Chondrocyte (in vitro differentiated cells): ENCODE results near the gene U2SURP. TPM values are rescaled to one million over a fixed set of nuclear protein-coding genes. Genes with fewer than 3 reads are reported as not detected.
"Not testable (repeated sequence)": the region's sequence is repeated elsewhere in the genome, so short reads cannot be mapped to it uniquely, and the experiment has no call there.

ENCODE experiments used
- DNase-seq: peaks from one replicate; pipeline ENCODE4 v3.0.0; 2021; ENCODE audit warnings: mixed read lengths, low spot score
- H3K27ac Mint-ChIP-seq: one replicate; pipeline ENCODE4 v1.8.0; 2021; ENCODE audit warnings: mild to moderate bottlenecking, moderate library complexity, mixed read lengths; ENCODE audit not compliant: unreplicated experiment
- H3K27me3 Mint-ChIP-seq: 2 replicates; pipeline ENCODE4 v1.8.0; 2021; ENCODE audit warnings: low read depth, mixed read lengths
- H3K36me3 Mint-ChIP-seq: 2 replicates; pipeline ENCODE4 v1.8.0; 2021; ENCODE audit warnings: low read depth, mixed read lengths
- H3K4me1 Mint-ChIP-seq: 2 replicates; pipeline ENCODE4 v1.8.0; 2021; ENCODE audit warnings: low read depth, mild to moderate bottlenecking, mixed read lengths
- H3K4me3 Mint-ChIP-seq: one replicate; pipeline ENCODE4 v1.8.0; 2021; ENCODE audit warnings: mild to moderate bottlenecking, moderate library complexity, mixed read lengths; ENCODE audit not compliant: unreplicated experiment
- H3K9me3 Mint-ChIP-seq: 2 replicates; pipeline ENCODE4 v1.8.0; 2021; ENCODE audit warnings: low read depth, mixed read lengths
- total RNA-seq: library from RNA; stranded (reverse); gene quantifications from 3 replicates; pipeline ENCODE4 v1.2.1, GENCODE V29; 2021
- TF ChIP-seq, protein P1 (sequence below): fragments of 200-600 bp; sonication (generic); IDR thresholded peaks from 2 replicates; pipeline ENCODE4 v1.5.0; 2021; ENCODE audit warnings: antibody characterized with exemption, mild to moderate bottlenecking, moderate library complexity

Gene U2SURP
- total RNA-seq, 1 donor from 2014 or later = 63.7 TPM

DNA sequence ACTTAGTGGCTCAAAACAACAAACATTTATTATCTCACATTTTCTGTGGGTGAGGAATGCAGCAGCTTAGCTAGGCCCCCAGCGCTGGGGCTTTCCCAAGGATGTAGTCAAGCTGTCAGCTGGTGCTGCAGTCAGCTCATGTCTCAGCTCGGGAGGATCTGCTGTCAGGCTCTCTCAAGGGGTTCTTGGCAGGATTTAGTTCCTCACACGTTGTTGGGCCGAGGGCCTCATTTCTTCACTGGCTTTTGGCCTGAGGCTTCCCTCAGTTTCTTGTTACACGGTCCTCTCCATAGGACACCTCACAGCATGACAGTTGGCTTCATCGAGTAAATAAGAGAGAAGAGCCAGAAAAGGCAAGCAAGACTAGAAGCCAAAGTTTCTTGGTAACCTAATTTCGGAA lies 13.7 kb upstream of the U2SURP start:
- Mint-ChIP-seq H3K4me3 (no peak overlapping the region), H3K27me3 (no peaks in the 10 kb centered on the region), H3K9me3 (no peaks in the 10 kb centered on the region), H3K4me1 (peaks cover 4% of the 10 kb centered on the region), H3K36me3 (no peaks in the 10 kb centered on the region), H3K27ac (peak overlapping the region; percentile 38)
- TF ChIP-seq, protein P1, sequence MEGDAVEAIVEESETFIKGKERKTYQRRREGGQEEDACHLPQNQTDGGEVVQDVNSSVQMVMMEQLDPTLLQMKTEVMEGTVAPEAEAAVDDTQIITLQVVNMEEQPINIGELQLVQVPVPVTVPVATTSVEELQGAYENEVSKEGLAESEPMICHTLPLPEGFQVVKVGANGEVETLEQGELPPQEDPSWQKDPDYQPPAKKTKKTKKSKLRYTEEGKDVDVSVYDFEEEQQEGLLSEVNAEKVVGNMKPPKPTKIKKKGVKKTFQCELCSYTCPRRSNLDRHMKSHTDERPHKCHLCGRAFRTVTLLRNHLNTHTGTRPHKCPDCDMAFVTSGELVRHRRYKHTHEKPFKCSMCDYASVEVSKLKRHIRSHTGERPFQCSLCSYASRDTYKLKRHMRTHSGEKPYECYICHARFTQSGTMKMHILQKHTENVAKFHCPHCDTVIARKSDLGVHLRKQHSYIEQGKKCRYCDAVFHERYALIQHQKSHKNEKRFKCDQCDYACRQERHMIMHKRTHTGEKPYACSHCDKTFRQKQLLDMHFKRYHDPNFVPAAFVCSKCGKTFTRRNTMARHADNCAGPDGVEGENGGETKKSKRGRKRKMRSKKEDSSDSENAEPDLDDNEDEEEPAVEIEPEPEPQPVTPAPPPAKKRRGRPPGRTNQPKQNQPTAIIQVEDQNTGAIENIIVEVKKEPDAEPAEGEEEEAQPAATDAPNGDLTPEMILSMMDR = no peak
- no peak for DNase-seq

DNA sequence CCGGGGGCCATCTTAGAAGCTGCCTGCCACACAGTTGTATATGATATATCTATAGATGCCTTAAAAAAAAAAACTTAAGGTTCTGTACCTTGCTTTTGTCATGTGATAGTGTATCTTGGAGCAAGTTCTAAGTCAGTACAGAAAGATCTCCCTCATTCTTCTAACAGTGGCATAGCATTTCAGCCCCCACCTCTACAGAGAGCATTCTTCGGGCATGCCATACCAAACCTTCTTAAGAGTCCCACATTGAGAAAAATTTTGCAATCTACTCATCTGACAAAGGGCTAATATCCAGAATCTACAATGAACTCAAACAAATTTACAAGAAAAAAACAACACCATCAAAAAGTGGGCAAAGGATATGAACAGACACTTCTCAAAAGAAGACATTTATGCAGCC lies 13.1 kb upstream of the U2SURP start:
- H3K4me3 Mint-ChIP-seq, H3K36me3 Mint-ChIP-seq, H3K27me3 Mint-ChIP-seq, DNase-seq, H3K4me1 Mint-ChIP-seq, H3K27ac Mint-ChIP-seq, H3K9me3 Mint-ChIP-seq: not testable (repeated sequence)

DNA sequence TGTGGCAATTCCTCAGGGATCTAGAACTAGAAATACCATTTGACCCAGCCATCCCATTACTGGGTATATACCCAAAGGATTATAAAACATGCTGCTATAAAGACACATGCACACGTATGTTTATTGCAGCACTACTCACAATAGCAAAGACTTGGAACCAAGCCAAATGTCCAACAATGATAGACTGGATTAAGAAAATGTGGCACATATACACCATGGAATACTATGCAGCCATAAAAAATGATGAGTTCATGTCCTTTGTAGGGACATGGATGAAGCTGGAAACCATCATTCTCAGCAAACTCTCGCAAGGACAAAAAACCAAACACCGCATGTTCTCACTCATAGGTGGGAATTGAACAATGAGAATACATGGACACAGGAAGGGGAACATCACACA lies 12.5 kb upstream of the U2SURP start:
- H3K4me3 Mint-ChIP-seq, H3K9me3 Mint-ChIP-seq, DNase-seq, H3K27ac Mint-ChIP-seq, H3K4me1 Mint-ChIP-seq, H3K27me3 Mint-ChIP-seq, H3K36me3 Mint-ChIP-seq: not testable (repeated sequence)

DNA sequence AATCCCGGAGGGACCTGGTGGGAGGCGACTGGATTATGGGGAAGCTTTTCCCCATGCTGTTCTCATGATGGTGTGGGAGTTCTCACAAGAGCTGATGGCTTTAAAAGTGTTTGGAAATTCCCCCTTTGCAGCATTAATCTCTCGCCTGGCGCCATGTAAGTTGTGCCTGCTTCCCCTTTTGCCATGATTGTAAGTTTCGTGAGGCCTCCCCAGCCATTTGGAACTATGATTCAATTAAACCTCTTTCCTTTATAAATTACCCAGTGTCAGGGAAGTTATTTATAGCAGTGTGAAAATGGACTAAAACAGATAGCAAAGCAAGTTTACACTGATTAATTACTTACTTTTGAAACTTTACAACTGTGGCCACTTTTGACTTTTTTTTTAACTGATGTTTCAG lies 10.6 kb upstream of the U2SURP start:
- Mint-ChIP-seq H3K36me3 (no peaks in the 10 kb centered on the region), H3K27ac (no peak overlapping the region), H3K27me3 (no peaks in the 10 kb centered on the region), H3K9me3 (no peaks in the 10 kb centered on the region), H3K4me3 (no peak overlapping the region), H3K4me1 (peaks cover 4% of the 10 kb centered on the region)
- no peak for DNase-seq
- TF ChIP-seq, protein P1 = no peak

DNA sequence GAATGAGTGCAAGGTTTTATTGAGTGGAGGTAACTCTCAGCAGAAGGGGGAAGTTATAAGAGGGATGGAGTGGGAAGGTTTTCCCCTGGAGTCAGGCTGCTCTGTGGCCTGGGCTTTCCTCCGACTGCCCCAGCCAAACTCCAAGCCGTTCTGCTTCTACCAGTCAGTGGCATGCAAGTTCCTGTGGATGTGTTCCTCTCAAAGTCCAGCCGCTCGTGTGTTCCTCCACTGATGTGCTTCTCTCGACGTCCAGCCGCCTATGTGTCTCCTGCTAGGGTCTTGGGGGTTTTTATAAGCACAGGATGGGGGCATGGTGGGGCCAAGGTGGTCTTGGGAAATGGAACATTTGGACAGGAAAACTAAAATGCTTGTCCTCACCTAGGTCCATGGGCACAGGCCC lies 9.0 kb upstream of the U2SURP start:
- H3K36me3 Mint-ChIP-seq = no peaks in the 10 kb centered on the region
- H3K9me3 Mint-ChIP-seq = no peaks in the 10 kb centered on the region
- H3K4me3 Mint-ChIP-seq = no peak overlapping the region
- peaks cover 6% of the 10 kb centered on the region for H3K4me1 Mint-ChIP-seq
- no peaks in the 10 kb centered on the region for H3K27me3 Mint-ChIP-seq
- H3K27ac Mint-ChIP-seq = no peak overlapping the region
- TF ChIP-seq, protein P1 = no peak
- DNase-seq = no peak

DNA sequence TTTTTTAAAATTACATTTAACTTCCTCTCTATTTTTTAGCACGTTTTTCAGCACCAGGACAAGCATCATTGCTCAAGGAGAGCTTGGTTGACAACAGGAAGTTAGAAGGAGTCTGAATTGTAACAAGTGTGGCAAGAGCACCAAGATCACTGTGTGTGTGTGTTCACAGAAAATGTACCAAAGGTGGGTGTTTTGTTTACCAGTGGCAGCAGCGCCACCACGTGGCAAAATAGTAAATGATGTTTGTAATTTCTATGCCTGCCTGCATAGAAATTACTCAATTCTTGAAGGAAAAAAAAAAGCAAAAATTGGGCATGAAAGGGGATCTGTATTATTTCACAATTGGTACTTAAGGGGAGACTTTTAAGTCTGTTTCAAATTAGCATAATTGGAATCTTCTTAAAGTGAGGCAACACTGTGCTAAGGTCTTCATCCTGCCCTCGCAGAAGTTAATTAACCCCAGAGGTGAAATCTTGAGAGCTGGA lies 7.4 kb upstream of the U2SURP start:
- Mint-ChIP-seq H3K27me3 (no peaks in the 10 kb centered on the region), H3K4me1 (peaks cover 4% of the 10 kb centered on the region), H3K27ac (no peak overlapping the region), H3K9me3 (no peaks in the 10 kb centered on the region), H3K4me3 (no peak overlapping the region), H3K36me3 (no peaks in the 10 kb centered on the region)
- TF ChIP-seq, protein P1 = peak; percentile 92
- DNase-seq = no peak
